Activated CD8-positive, alpha-beta memory T cell treated with anti-CD3 and anti-CD28 coated beads, Interleukin-2, amount 10 ng/mL, durations not matched to agents 7 days and 5 days (primary cell): ENCODE data around the gene NMUR1. TPM values are rescaled to one million over a fixed set of nuclear protein-coding genes. Genes with fewer than 3 reads are reported as not detected.
"Not testable (repeated sequence)": the region's sequence is repeated elsewhere in the genome, so short reads cannot be mapped to it uniquely, and the experiment has no call there.

ENCODE experiments used
- ATAC-seq: fragments of 150-1000 bp; cut with Tn5 transposase; one replicate; pipeline ENCODE4 v1.10.0; 2021; ENCODE audit warnings: moderate library complexity
- CTCF ChIA-PET: fragments of 350-600 bp; sonication (Branson Sonifier 250); formaldehyde crosslinking; loops from one replicate; lab custom pipeline; 2021; ENCODE audit warnings: antibody characterized with exemption; lab: Charles Lee
- DNase-seq: peaks from one replicate; pipeline ENCODE4 v3.0.0-alpha.2; 2020
- H3K27ac Mint-ChIP-seq: one replicate; pipeline ENCODE4 v1.8.0; 2021; ENCODE audit warnings: mild to moderate bottlenecking, mixed read lengths
- H3K27me3 Mint-ChIP-seq: one replicate; pipeline ENCODE4 v1.8.0; 2021; ENCODE audit warnings: mixed read lengths
- H3K36me3 Mint-ChIP-seq: one replicate; pipeline ENCODE4 v1.8.0; 2021; ENCODE audit warnings: mild to moderate bottlenecking, mixed read lengths
- H3K4me1 Mint-ChIP-seq: one replicate; pipeline ENCODE4 v1.8.0; 2021; ENCODE audit warnings: mixed read lengths
- H3K4me3 Mint-ChIP-seq: one replicate; pipeline ENCODE4 v1.8.0; 2021; ENCODE audit warnings: mild to moderate bottlenecking, moderate library complexity, mixed read lengths
- H3K9me3 Mint-ChIP-seq: one replicate; pipeline ENCODE4 v1.8.0; 2022; ENCODE audit warnings: low read depth, mixed read lengths
- total RNA-seq, 2 experiments: library from RNA; stranded (reverse); gene quantifications; one replicate each; pipeline ENCODE4 v1.2.3, GENCODE V29; 2021

Gene NMUR1, protein sequence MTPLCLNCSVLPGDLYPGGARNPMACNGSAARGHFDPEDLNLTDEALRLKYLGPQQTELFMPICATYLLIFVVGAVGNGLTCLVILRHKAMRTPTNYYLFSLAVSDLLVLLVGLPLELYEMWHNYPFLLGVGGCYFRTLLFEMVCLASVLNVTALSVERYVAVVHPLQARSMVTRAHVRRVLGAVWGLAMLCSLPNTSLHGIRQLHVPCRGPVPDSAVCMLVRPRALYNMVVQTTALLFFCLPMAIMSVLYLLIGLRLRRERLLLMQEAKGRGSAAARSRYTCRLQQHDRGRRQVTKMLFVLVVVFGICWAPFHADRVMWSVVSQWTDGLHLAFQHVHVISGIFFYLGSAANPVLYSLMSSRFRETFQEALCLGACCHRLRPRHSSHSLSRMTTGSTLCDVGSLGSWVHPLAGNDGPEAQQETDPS
- total RNA-seq = 1 to 10 TPM; 3.6 to 8.6 TPM

DNA sequence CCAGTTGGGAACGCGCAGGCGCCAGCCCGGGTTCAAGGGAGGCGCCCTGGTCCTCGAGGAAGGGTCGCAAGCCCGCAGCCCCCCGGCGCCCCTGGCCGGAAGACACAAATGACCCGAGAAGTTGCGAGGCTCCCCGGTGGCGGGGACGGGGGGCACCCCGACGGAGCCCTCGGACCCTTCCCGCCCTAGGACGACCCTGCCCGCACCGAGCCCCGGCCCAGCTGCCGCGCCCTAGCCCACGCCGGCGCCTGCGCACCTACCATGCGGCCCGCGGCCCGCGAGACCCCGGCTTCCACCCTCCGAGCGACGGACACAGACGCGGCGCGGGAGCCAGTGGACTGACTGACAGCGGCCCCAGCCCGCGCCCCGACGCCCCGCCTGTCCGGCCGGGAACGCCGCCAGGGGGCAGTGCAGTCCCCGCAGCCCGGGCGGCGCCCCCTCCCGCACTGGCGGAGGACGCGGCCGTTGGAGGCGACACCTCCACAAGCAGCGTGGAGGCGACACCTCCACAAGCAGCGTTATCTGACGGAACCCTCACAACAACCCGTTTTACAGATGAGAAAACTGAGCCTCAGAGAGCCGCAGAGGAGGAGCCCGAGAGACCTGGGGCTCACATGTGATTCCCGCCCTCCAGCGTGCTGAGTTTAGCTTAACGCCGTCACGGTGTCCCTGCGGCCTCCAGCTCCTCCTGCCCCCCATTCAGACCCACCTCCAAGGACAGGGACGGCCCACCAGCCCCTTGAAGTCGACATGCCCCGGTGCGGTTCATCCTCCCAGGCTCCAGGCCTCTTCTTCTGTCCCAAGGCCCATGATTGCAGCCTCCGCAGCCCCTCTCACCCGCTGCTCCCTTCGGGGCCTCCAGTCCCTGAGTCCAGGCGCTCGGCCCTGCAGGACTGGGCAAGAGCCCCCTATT lies at the start of gene NMUR1:
Gene NMUR1, minus strand, starts transcription at position 347 of the 913 bp plus-strand sequence. Its CDS starts 84 bp downstream, at position 263.
- Mint-ChIP-seq H3K36me3 (peaks cover 9% of the 10 kb centered on the region), H3K4me3 (peak within 1 kb of the TSS; percentile 70), H3K27ac (peak within 1 kb of the TSS; percentile 60), H3K27me3 (peaks cover 40% of the 10 kb centered on the region), H3K4me1 (peaks cover 51% of the 10 kb centered on the region), H3K9me3 (no peaks in the 10 kb centered on the region)
- DNase-seq (peak; percentile 82), ATAC-seq (peak; percentile 94)
- CTCF ChIA-PET = interaction anchor here (0.8 to 5.2 kb wide), 15 partner anchors 9 to 96 kb away, joined by 3 to 128 read pairs (median 6); partner anchors contain the start of gene NCL

DNA sequence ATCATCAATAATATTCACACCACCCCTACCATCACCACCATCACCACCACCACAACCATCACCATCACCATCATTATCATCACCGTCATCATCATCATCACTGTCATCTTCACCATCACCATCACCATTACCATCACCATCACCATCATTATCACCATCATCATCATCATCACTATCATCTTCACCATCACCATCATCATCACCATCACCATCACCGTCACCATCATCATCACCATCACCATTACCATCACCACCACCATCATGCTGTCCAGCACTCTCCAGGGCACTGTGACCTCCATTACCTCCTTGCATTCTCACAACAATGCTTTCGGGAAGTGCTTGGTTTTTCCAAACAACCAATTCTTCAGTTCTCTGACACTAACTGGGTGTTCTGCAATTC lies 49.3 kb upstream of the NMUR1 start:
- Mint-ChIP-seq H3K36me3 (peaks cover 2% of the 10 kb centered on the region), H3K9me3 (peaks cover 6% of the 10 kb centered on the region), H3K4me3 (no peak overlapping the region), H3K4me1 (peaks cover 14% of the 10 kb centered on the region), H3K27me3 (peaks cover 8% of the 10 kb centered on the region), H3K27ac (no peak overlapping the region)
- CTCF ChIA-PET = no interaction called here
- ATAC-seq (no peak), DNase-seq (no peak)

DNA sequence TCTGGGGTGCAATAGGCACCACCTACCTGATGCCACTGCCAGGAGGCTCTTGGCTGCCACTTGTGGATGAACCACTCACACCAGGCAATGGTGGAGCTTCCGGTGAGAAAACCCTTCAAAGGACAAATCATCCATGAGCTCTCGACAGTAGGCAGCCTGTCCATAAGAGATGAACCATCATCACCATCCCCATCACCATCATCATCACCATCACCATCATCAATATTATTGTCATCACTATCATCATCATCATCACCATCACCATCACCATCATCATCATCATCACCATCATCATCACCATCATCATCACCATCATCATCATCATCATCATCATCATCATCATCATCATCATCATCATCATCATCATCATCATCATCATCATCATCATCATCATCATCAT lies 48.4 kb upstream of the NMUR1 start:
- H3K4me3 Mint-ChIP-seq, DNase-seq, H3K27ac Mint-ChIP-seq, H3K36me3 Mint-ChIP-seq, H3K9me3 Mint-ChIP-seq, ATAC-seq, H3K27me3 Mint-ChIP-seq: not testable (repeated sequence)
- CTCF ChIA-PET = interaction anchor here (1.0 to 1.2 kb wide), 4 partner anchors 15 to 61 kb away, joined by 3 to 7 read pairs (median 4); partner anchors contain the start of gene NMUR1
- H3K4me1 Mint-ChIP-seq = peaks cover 14% of the 10 kb centered on the region

- peaks cover 14% of the 10 kb centered on the region for H3K4me1 Mint-ChIP-seq
- no peak overlapping the region for H3K4me3 Mint-ChIP-seq
- peaks cover 6% of the 10 kb centered on the region for H3K9me3 Mint-ChIP-seq
- DNase-seq = no peak
- no peak for ATAC-seq
- CTCF ChIA-PET = interaction anchor here (1.1 kb wide), 1 partner anchor 13 kb away, joined by 3 read pairs; no protein-coding TSS in a partner anchor
- peaks cover 2% of the 10 kb centered on the region for H3K36me3 Mint-ChIP-seq
- H3K27me3 Mint-ChIP-seq = peaks cover 13% of the 10 kb centered on the region
- no peak overlapping the region for H3K27ac Mint-ChIP-seq
Observed at GRCh38 chr2:231576465-231576864, 46.2 kb upstream of the NMUR1 start.

GRCh38 chr2:231575612-231576256 lies 45.5 kb upstream of the NMUR1 start:
- no peak overlapping the region for H3K27ac Mint-ChIP-seq
- peaks cover 2% of the 10 kb centered on the region for H3K36me3 Mint-ChIP-seq
- CTCF ChIA-PET = interaction anchor here (1.1 kb wide), 1 partner anchor 12 kb away, joined by 3 read pairs; no protein-coding TSS in a partner anchor
- H3K27me3 Mint-ChIP-seq = peaks cover 7% of the 10 kb centered on the region
- peaks cover 14% of the 10 kb centered on the region for H3K4me1 Mint-ChIP-seq
- DNase-seq = no peak
- ATAC-seq = no peak
- H3K4me3 Mint-ChIP-seq = no peak overlapping the region
- peaks cover 6% of the 10 kb centered on the region for H3K9me3 Mint-ChIP-seq

DNA sequence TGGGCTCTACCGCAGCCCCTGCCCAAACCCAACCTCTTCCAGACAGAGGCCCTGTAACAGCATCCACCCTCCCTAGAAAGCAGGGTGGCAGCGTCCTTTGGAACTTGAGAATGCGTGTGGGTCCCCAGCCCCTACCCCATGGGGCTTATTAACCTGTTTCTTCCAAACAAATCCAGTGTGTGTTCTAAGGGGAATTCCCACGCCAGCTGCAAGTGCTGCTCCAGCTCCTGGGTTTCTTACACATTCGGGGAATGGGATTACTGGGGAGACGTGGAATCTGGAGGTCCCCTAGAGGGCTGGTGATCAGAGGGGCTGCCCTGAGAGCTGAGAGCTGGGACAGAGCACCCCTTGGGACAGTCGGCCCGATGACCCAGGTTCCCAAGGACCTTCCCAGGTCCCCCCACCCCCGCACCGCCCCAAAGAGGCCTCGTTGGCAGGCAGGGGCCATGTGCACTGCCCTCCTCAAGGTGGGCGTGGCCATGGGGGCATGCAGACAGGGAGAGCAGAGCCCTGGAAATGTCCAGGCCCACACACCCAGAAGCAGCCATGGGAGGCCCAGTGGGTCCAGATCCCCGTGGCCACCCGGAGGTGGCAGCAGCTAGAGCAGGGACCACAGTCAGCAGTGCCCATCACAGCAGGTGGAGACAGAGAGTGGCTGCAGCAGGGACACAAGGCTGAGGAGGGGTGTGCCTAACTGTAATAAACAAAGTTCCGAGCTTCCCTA lies 43.6 kb upstream of the NMUR1 start:
- no peak overlapping the region for H3K4me3 Mint-ChIP-seq
- peaks cover 14% of the 10 kb centered on the region for H3K4me1 Mint-ChIP-seq
- H3K9me3 Mint-ChIP-seq = peaks cover 3% of the 10 kb centered on the region
- ATAC-seq (no peak), DNase-seq (no peak)
- CTCF ChIA-PET = interaction anchor here (1.9 kb wide), 1 partner anchor 91 kb away, joined by 4 read pairs; no protein-coding TSS in a partner anchor
- H3K36me3 Mint-ChIP-seq = peaks cover 2% of the 10 kb centered on the region
- H3K27ac Mint-ChIP-seq = no peak overlapping the region
- peaks cover 5% of the 10 kb centered on the region for H3K27me3 Mint-ChIP-seq

GRCh38 chr2:231573096-231573495 lies 42.9 kb upstream of the NMUR1 start:
- H3K4me3 Mint-ChIP-seq = no peak overlapping the region
- CTCF ChIA-PET = interaction anchor here (1.9 kb wide), 1 partner anchor 90 kb away, joined by 4 read pairs; no protein-coding TSS in a partner anchor
- ATAC-seq = no peak
- no peak for DNase-seq
- H3K9me3 Mint-ChIP-seq = no peaks in the 10 kb centered on the region
- H3K27ac Mint-ChIP-seq = no peak overlapping the region
- H3K36me3 Mint-ChIP-seq = no peaks in the 10 kb centered on the region
- peaks cover 5% of the 10 kb centered on the region for H3K27me3 Mint-ChIP-seq
- H3K4me1 Mint-ChIP-seq = peaks cover 21% of the 10 kb centered on the region

DNA sequence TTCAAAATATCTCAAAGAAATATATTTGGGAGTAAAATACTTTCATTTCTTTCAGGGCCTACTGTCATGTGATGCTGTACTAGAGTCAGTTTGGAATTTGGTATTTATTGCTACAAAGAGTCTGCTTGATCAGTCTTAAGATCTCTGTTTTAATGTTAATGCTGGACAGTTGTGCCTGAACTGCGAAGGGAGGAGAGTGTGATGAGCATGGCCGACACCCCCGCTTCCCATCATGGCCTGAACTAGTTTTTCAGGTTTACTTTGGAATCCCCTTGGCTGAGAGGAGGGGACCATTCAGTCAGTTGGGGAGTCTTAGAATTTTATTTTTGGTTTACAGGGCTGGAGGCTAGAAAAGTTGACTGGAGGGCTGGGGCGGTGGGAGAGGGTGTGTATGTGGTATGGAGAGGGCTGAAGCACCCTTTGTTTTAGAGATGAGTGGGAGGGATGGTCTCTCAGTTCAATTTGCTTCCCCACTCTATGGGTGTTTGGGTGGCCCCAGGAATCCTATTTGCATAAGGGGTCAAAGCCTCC lies 41.5 kb upstream of the NMUR1 start:
- CTCF ChIA-PET = interaction anchor here (1.3 to 2.8 kb wide), 3 partner anchors 10 to 103 kb away, joined by 3 to 9 read pairs (median 4); no protein-coding TSS in a partner anchor
- Mint-ChIP-seq H3K4me1 (peaks cover 21% of the 10 kb centered on the region), H3K27ac (no peak overlapping the region), H3K27me3 (peaks cover 5% of the 10 kb centered on the region), H3K36me3 (no peaks in the 10 kb centered on the region), H3K4me3 (no peak overlapping the region), H3K9me3 (no peaks in the 10 kb centered on the region)
- DNase-seq (no peak), ATAC-seq (no peak)

GRCh38 chr2:231570915-231571314 lies 40.7 kb upstream of the NMUR1 start:
- ATAC-seq, H3K27ac Mint-ChIP-seq, H3K36me3 Mint-ChIP-seq, H3K27me3 Mint-ChIP-seq, H3K4me3 Mint-ChIP-seq, H3K9me3 Mint-ChIP-seq, DNase-seq: not testable (repeated sequence)
- CTCF ChIA-PET = interaction anchor here (1.3 to 2.8 kb wide), 2 partner anchors 9 to 104 kb away, joined by 3 to 9 read pairs; no protein-coding TSS in a partner anchor
- peaks cover 14% of the 10 kb centered on the region for H3K4me1 Mint-ChIP-seq

DNA sequence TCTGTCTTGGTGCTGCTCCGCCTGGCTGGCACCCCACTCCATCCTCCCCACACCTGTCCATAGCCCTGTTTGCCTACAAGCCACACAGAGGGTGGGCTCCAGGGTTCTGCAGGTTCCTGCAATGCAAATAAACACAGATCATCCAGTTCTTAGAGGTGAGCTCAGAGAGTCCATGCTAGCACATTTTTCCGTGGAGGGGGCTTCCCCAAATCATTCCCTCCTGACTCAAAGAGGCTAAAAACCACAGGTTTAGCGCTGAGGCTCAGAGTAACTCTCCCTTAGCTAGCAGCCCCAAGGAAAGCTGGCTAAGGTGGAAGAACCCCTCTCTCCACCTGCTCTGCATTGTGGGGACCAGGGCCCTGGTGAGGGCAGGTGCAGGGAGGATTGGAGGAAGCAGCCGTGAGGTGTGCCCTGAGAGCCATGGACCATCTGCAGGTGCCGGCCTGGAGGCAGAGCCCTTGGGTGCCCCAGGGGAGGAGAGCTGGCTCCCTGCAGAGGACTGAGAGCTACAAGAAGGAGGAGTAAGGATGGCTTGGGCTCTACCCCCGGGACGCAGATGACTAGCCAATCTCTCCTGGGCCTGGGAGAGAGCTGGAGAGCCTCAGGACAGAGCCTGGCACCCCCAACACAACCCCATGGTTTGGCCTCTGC lies 38.7 kb upstream of the NMUR1 start:
- CTCF ChIA-PET = interaction anchor here (10.1 kb wide), 1 partner anchor 33 kb away, joined by 58 read pairs; no protein-coding TSS in a partner anchor
- ATAC-seq (no peak), DNase-seq (no peak)
- Mint-ChIP-seq H3K4me3 (no peak overlapping the region), H3K4me1 (peaks cover 6% of the 10 kb centered on the region), H3K27me3 (peaks cover 5% of the 10 kb centered on the region), H3K9me3 (no peaks in the 10 kb centered on the region), H3K27ac (no peak overlapping the region), H3K36me3 (no peaks in the 10 kb centered on the region)

DNA sequence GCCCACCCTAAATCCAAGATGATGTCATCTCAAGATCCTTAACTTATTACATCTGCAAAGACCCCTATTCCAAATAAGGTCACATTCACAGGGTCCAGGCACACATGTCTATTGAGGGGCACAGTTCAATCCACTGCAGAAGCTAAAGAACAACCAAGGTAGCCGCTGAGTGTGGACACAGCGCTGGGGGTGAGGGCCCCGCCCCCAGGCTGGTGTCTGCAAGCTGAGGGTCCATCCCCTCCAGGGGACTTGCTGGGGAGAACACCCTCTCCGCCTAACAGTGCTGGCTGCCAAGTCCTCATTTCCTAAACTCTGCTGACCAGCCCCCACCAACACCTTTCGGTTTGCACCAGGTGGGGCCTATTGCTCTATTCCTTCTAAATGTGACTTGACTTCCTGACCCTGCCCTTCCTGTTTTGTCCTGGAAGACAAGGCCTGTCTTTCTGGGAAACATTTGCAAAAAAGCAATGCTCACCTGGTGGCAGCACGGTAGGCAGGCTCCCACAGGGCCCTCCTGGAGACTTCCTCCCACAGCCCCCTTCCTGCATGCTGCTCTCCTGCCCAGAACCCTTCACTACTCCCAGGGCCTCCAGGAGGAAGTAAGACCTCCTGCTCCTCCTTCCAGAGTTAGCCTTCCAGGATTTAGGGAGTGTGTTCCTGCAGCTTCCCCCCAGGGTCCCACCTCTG lies 38.0 kb upstream of the NMUR1 start:
- Mint-ChIP-seq H3K9me3 (no peaks in the 10 kb centered on the region), H3K27me3 (peaks cover 5% of the 10 kb centered on the region), H3K4me1 (peaks cover 6% of the 10 kb centered on the region), H3K27ac (no peak overlapping the region), H3K4me3 (no peak overlapping the region), H3K36me3 (no peaks in the 10 kb centered on the region)
- ATAC-seq (no peak), DNase-seq (no peak)
- CTCF ChIA-PET = interaction anchor here (1.1 to 10.1 kb wide), 2 partner anchors 10 to 33 kb away, joined by 3 to 58 read pairs; no protein-coding TSS in a partner anchor
